GM19238 (cell line): ENCODE data around the gene SHISAL1.

Experiments used
- DNase-seq: peaks from one replicate; pipeline ENCODE4 v3.0.0; 2011; ENCODE audit warnings: low spot score; ENCODE audit not compliant: insufficient read length

Gene SHISAL1

GRCh38 chr22:44278243-44279068 lies 34.3 kb downstream of the SHISAL1 start:
- no peak for DNase-seq

- no peak for DNase-seq
Observed at GRCh38 chr22:44277386-44278135, 35.2 kb downstream of the SHISAL1 start.

GRCh38 chr22:44276706-44277356 lies 35.9 kb downstream of the SHISAL1 start:
- DNase-seq = no peak

GRCh38 chr22:44276041-44276440 lies 36.7 kb downstream of the SHISAL1 start:
- DNase-seq = no peak

- DNase-seq = no peak
Observed at GRCh38 chr22:44275631-44275995, 37.1 kb downstream of the SHISAL1 start.

GRCh38 chr22:44274918-44275630 lies 37.7 kb downstream of the SHISAL1 start:
- DNase-seq = no peak

GRCh38 chr22:44273175-44273574 lies 39.6 kb downstream of the SHISAL1 start:
- no peak for DNase-seq

- no peak for DNase-seq
Observed at GRCh38 chr22:44272401-44272771, 40.4 kb downstream of the SHISAL1 start.

GRCh38 chr22:44271732-44272400 lies 40.9 kb downstream of the SHISAL1 start:
- no peak for DNase-seq

- no peak for DNase-seq
Observed at GRCh38 chr22:44271010-44271500, 41.7 kb downstream of the SHISAL1 start.

GRCh38 chr22:44270556-44270880 lies 42.2 kb downstream of the SHISAL1 start:
- DNase-seq = no peak

GRCh38 chr22:44269757-44270555 lies 42.8 kb downstream of the SHISAL1 start:
- DNase-seq = no peak

- DNase-seq = no peak
Observed at GRCh38 chr22:44269117-44269498, 43.6 kb downstream of the SHISAL1 start.

GRCh38 chr22:44268431-44269116 lies 44.2 kb downstream of the SHISAL1 start:
- DNase-seq = no peak

- DNase-seq = no peak
Observed at GRCh38 chr22:44267856-44268255, 44.9 kb downstream of the SHISAL1 start.

GRCh38 chr22:44266796-44267760 lies 45.7 kb downstream of the SHISAL1 start:
- DNase-seq = no peak

- no peak for DNase-seq
Observed at GRCh38 chr22:44263547-44263946, 49.2 kb downstream of the SHISAL1 start.

- no peak for DNase-seq
Observed at GRCh38 chr22:44261861-44262595, 50.7 kb downstream of the SHISAL1 start.
